Measurements from ENCODE around the gene TYRP1. TPM values are rescaled to one million over a fixed set of nuclear protein-coding genes. Genes with fewer than 3 reads are reported as not detected.

TYRP1 gene
- total RNA-seq, 6 experiments from 2014 or later = not detected

- H3K4me1 ChIP-seq = no peaks in the 10 kb centered on the region
- 84% methylated on average over 8 of the region's 8 CpGs for WGBS (ENCODE audit: insufficient coverage, low coverage, low lambda C conversion rate, missing lambda C conversion rate)
- no peaks in the 10 kb centered on the region for H3K36me3 ChIP-seq
- no peaks in the 10 kb centered on the region for H3K27me3 ChIP-seq
- no peak overlapping the region for H3K27ac ChIP-seq
- no peak for DNase-seq
- no peak overlapping the region for H3K4me3 ChIP-seq
- no peak for ATAC-seq
- no peak for TF ChIP-seq POLR2A (IDR thresholded peaks at IDR 0.05)
- intact Hi-C loops (cut with DNase I) = no loop called here
- H3K9me3 ChIP-seq = no peaks in the 10 kb centered on the region
Measured at GRCh38 chr9:12694013-12694412, 828 bp downstream of the TYRP1 start.

- WGBS (ENCODE audit: insufficient coverage, low coverage, low lambda C conversion rate, missing lambda C conversion rate) = 62% methylated on average over 4 of the region's 4 CpGs
- TF ChIP-seq POLR2A (IDR thresholded peaks at IDR 0.05) (no peak), CTCF (IDR thresholded peaks at IDR 0.05) (no peak)
- H3K4me3 ChIP-seq = no peak overlapping the region
- H3K27me3 ChIP-seq = no peaks in the 10 kb centered on the region
- no peaks in the 10 kb centered on the region for H3K4me1 ChIP-seq
- intact Hi-C loops (cut with DNase I) = no loop called here
- H3K9me3 ChIP-seq = no peaks in the 10 kb centered on the region
- ATAC-seq = no peak
- DNase-seq = no peak
- no peaks in the 10 kb centered on the region for H3K36me3 ChIP-seq
- H3K27ac ChIP-seq = no peak overlapping the region
Measured at GRCh38 chr9:12695474-12695873, 2.3 kb downstream of the TYRP1 start.

GRCh38 chr9:12696931-12697622, 3.9 kb downstream of the TYRP1 start:
- ATAC-seq = no peak
- H3K27me3 ChIP-seq = no peaks in the 10 kb centered on the region
- H3K4me3 ChIP-seq = no peak overlapping the region
- DNase-seq = no peak
- no peaks in the 10 kb centered on the region for H3K9me3 ChIP-seq
- 28% methylated on average over 4 of the region's 4 CpGs for WGBS (ENCODE audit: insufficient coverage, low coverage, low lambda C conversion rate, missing lambda C conversion rate)
- no peaks in the 10 kb centered on the region for H3K36me3 ChIP-seq
- intact Hi-C loops (cut with DNase I) = no loop called here
- H3K27ac ChIP-seq = no peak overlapping the region
- H3K4me1 ChIP-seq = no peaks in the 10 kb centered on the region
- TF ChIP-seq POLR2A (IDR thresholded peaks at IDR 0.05) (no peak), CTCF (IDR thresholded peaks at IDR 0.05) (no peak)

GRCh38 chr9:12697719-12698118, 4.5 kb downstream of the TYRP1 start:
- H3K27me3 ChIP-seq = no peaks in the 10 kb centered on the region
- ATAC-seq = no peak
- H3K36me3 ChIP-seq = no peaks in the 10 kb centered on the region
- WGBS (ENCODE audit: insufficient coverage, low coverage, low lambda C conversion rate, missing lambda C conversion rate) = 30% methylated on average over 1 of the region's 1 CpG
- DNase-seq = no peak
- no peaks in the 10 kb centered on the region for H3K4me1 ChIP-seq
- TF ChIP-seq CTCF (IDR thresholded peaks at IDR 0.05) (no peak), POLR2A (IDR thresholded peaks at IDR 0.05) (no peak)
- intact Hi-C loops (cut with DNase I) = no loop called here
- H3K27ac ChIP-seq = no peak overlapping the region
- H3K9me3 ChIP-seq = no peaks in the 10 kb centered on the region
- no peak overlapping the region for H3K4me3 ChIP-seq

- Histone ChIP-seq H3K27ac (peak overlapping the region in 1 of 3 donors; percentile 7), H3K9me3 (no peaks in the 10 kb centered on the region), H3K4me1 (no peaks in the 10 kb centered on the region), H3K36me3 (no peaks in the 10 kb centered on the region), H3K4me3 (no peak overlapping the region), H3K27me3 (no peaks in the 10 kb centered on the region)
- ATAC-seq = peak in 1 of 4 donors; percentile 18
- WGBS (ENCODE audit: insufficient coverage, low coverage, low lambda C conversion rate, missing lambda C conversion rate) = 23% methylated on average over 4 of the region's 4 CpGs
- intact Hi-C loops (cut with DNase I) = no loop called here
- TF ChIP-seq POLR2A (IDR thresholded peaks at IDR 0.05) (no peak), CTCF (IDR thresholded peaks at IDR 0.05) (no peak)
- no peak for DNase-seq
Measured at GRCh38 chr9:12698266-12698665, 5.1 kb downstream of the TYRP1 start.
